Activated CD4-positive, alpha-beta memory T cell treated with anti-CD3 and anti-CD28 coated beads for 36 hours (primary cell): ENCODE results near the gene FAM110A. TPM values are rescaled to one million over a fixed set of nuclear protein-coding genes. Genes with fewer than 3 reads are reported as not detected.
"Not testable (repeated sequence)": the region's sequence is repeated elsewhere in the genome, so short reads cannot be mapped to it uniquely, and the experiment has no call there.

Source experiments
- CTCF ChIA-PET: fragments of 350-600 bp; sonication (Branson Sonifier 250); formaldehyde crosslinking; loops from one replicate; lab custom pipeline; 2021; ENCODE audit warnings: antibody characterized with exemption, inconsistent platforms; lab: Charles Lee
- POLR2A ChIA-PET: fragments of 350-600 bp; sonication (Branson Sonifier 250); formaldehyde crosslinking; loops from one replicate; lab custom pipeline; 2021; ENCODE audit warnings: antibody characterized with exemption; lab: Charles Lee
- DNase-seq: peaks from one replicate; pipeline ENCODE4 v3.0.0-alpha.2; 2020
- H3K27ac Mint-ChIP-seq: one replicate; pipeline ENCODE4 v1.8.0; 2021; ENCODE audit warnings: mixed read lengths
- H3K27me3 Mint-ChIP-seq: one replicate; pipeline ENCODE4 v1.8.0; 2021; ENCODE audit warnings: mixed read lengths
- H3K36me3 Mint-ChIP-seq: one replicate; pipeline ENCODE4 v1.8.0; 2021; ENCODE audit warnings: mixed read lengths
- H3K4me1 Mint-ChIP-seq: one replicate; pipeline ENCODE4 v1.8.0; 2021; ENCODE audit warnings: low read depth, mixed read lengths
- H3K4me3 Mint-ChIP-seq: one replicate; pipeline ENCODE4 v1.8.0; 2021; ENCODE audit warnings: mild to moderate bottlenecking, mixed read lengths
- H3K9me3 Mint-ChIP-seq: one replicate; pipeline ENCODE4 v1.8.0; 2021; ENCODE audit warnings: mixed read lengths
- intact Hi-C: fragments of 100-400 bp; cut with micrococcal nuclease; formaldehyde crosslinking; loops from one replicate; pipeline ENCODE4 v1.15.1; 2023
- total RNA-seq, 2 experiments: library from RNA; stranded (reverse); gene quantifications; one replicate each; pipeline ENCODE4 v1.2.3, GENCODE V29; 2021

The FAM110A gene
- total RNA-seq, 2 experiments from 2014 or later: 18.0 to 20.1 TPM

- POLR2A ChIA-PET: interaction anchor here (1.3 kb wide), 1 partner anchor 9 kb away, joined by 5 read pairs; the partner anchor contains the start of gene FAM110A
- DNase-seq: no peak
- Mint-ChIP-seq H3K4me1 (peaks cover 1% of the 10 kb centered on the region), H3K27ac (no peak overlapping the region), H3K9me3 (no peaks in the 10 kb centered on the region), H3K36me3 (no peaks in the 10 kb centered on the region), H3K27me3 (no peaks in the 10 kb centered on the region), H3K4me3 (no peak overlapping the region)
- intact Hi-C loops: no loop called here
- CTCF ChIA-PET: interaction anchor here (1.3 to 1.9 kb wide), 2 partner anchors 131 to 132 kb away, joined by 3 to 7 read pairs; no protein-coding TSS in a partner anchor
These were observed 8.6 kb upstream of the FAM110A start for GRCh38 chr20:824916-825315.

GRCh38 chr20:825710-826421, 7.6 kb upstream of the FAM110A start:
- H3K4me3 Mint-ChIP-seq: no peak overlapping the region
- no peak for DNase-seq
- H3K36me3 Mint-ChIP-seq: no peaks in the 10 kb centered on the region
- H3K27me3 Mint-ChIP-seq: no peaks in the 10 kb centered on the region
- no peak overlapping the region for H3K27ac Mint-ChIP-seq
- intact Hi-C loops: no loop called here
- no peaks in the 10 kb centered on the region for H3K9me3 Mint-ChIP-seq
- ChIA-PET CTCF (interaction anchor here (1.4 to 1.9 kb wide), 2 partner anchors 10 to 130 kb away, joined by 6 to 7 read pairs; no protein-coding TSS in a partner anchor), POLR2A (interaction anchor here (0.8 kb wide), 1 partner anchor 437 kb away, joined by 3 read pairs; no protein-coding TSS in a partner anchor)
- peaks cover 1% of the 10 kb centered on the region for H3K4me1 Mint-ChIP-seq

- POLR2A ChIA-PET: interaction anchor here (0.8 kb wide), 1 partner anchor 436 kb away, joined by 3 read pairs; no protein-coding TSS in a partner anchor
- H3K27me3 Mint-ChIP-seq: no peaks in the 10 kb centered on the region
- H3K4me3 Mint-ChIP-seq: no peak overlapping the region
- DNase-seq: no peak
- H3K4me1 Mint-ChIP-seq: peaks cover 1% of the 10 kb centered on the region
- H3K9me3 Mint-ChIP-seq: no peaks in the 10 kb centered on the region
- CTCF ChIA-PET: interaction anchor here (1.4 kb wide), 2 partner anchors 8 to 11 kb away, joined by 5 to 6 read pairs; no protein-coding TSS in a partner anchor
- intact Hi-C loops: no loop called here
- H3K36me3 Mint-ChIP-seq: no peaks in the 10 kb centered on the region
- no peak overlapping the region for H3K27ac Mint-ChIP-seq
These were observed 6.7 kb upstream of the FAM110A start for GRCh38 chr20:826695-827323.

- H3K4me1 Mint-ChIP-seq, H3K27me3 Mint-ChIP-seq, H3K4me3 Mint-ChIP-seq, intact Hi-C loops, H3K9me3 Mint-ChIP-seq, DNase-seq, POLR2A ChIA-PET, H3K36me3 Mint-ChIP-seq, H3K27ac Mint-ChIP-seq: not testable (repeated sequence)
- CTCF ChIA-PET: interaction anchor here (1.0 to 1.4 kb wide), 2 partner anchors 9 to 129 kb away, joined by 3 to 5 read pairs; no protein-coding TSS in a partner anchor
These were observed 5.5 kb upstream of the FAM110A start for GRCh38 chr20:827981-828380.

GRCh38 chr20:828987-829386, 4.5 kb upstream of the FAM110A start:
- Mint-ChIP-seq H3K4me1 (peaks cover 6% of the 10 kb centered on the region), H3K4me3 (no peak overlapping the region), H3K9me3 (no peaks in the 10 kb centered on the region), H3K27ac (no peak overlapping the region), H3K27me3 (no peaks in the 10 kb centered on the region), H3K36me3 (no peaks in the 10 kb centered on the region)
- ChIA-PET POLR2A (no interaction called here), CTCF (interaction anchor here (1.0 kb wide), 1 partner anchor 10 kb away, joined by 3 read pairs; no protein-coding TSS in a partner anchor)
- DNase-seq: no peak
- intact Hi-C loops: no loop called here

GRCh38 chr20:829551-829950, 4.0 kb upstream of the FAM110A start:
- ChIA-PET CTCF (interaction anchor here (0.7 to 2.0 kb wide), 4 partner anchors 11 to 126 kb away, joined by 3 to 12 read pairs (median 4); no protein-coding TSS in a partner anchor), POLR2A (no interaction called here)
- Mint-ChIP-seq H3K9me3 (no peaks in the 10 kb centered on the region), H3K27ac (no peak overlapping the region), H3K4me1 (peaks cover 6% of the 10 kb centered on the region), H3K36me3 (no peaks in the 10 kb centered on the region), H3K27me3 (no peaks in the 10 kb centered on the region), H3K4me3 (no peak overlapping the region)
- intact Hi-C loops: no loop called here
- DNase-seq: no peak

- Mint-ChIP-seq H3K4me1 (peaks cover 9% of the 10 kb centered on the region), H3K36me3 (no peaks in the 10 kb centered on the region), H3K9me3 (no peaks in the 10 kb centered on the region), H3K4me3 (no peak overlapping the region), H3K27me3 (no peaks in the 10 kb centered on the region), H3K27ac (no peak overlapping the region)
- no peak for DNase-seq
- intact Hi-C loops: loop anchor here (5.0 to 10.0 kb wide), 2 partner anchors 288 to 565 kb away; partner anchors contain the start of genes CSNK2A1 and FKBP1A
- ChIA-PET POLR2A (no interaction called here), CTCF (interaction anchor here (0.7 to 2.0 kb wide), 3 partner anchors 12 to 126 kb away, joined by 3 to 12 read pairs (median 5); no protein-coding TSS in a partner anchor)
These were observed 3.4 kb upstream of the FAM110A start for GRCh38 chr20:830011-830521.

- no peaks in the 10 kb centered on the region for H3K36me3 Mint-ChIP-seq
- no peak overlapping the region for H3K4me3 Mint-ChIP-seq
- H3K9me3 Mint-ChIP-seq: no peaks in the 10 kb centered on the region
- ChIA-PET CTCF (interaction anchor here (0.9 to 3.0 kb wide), 4 partner anchors 13 to 125 kb away, joined by 3 to 18 read pairs (median 8); no protein-coding TSS in a partner anchor), POLR2A (no interaction called here)
- intact Hi-C loops: loop anchor here (5.0 to 10.0 kb wide), 2 partner anchors 289 to 564 kb away; partner anchors contain the start of genes CSNK2A1 and FKBP1A
- H3K4me1 Mint-ChIP-seq: peaks cover 18% of the 10 kb centered on the region
- no peak overlapping the region for H3K27ac Mint-ChIP-seq
- DNase-seq: no peak
- H3K27me3 Mint-ChIP-seq: no peaks in the 10 kb centered on the region
These were observed 2.3 kb upstream of the FAM110A start for GRCh38 chr20:831251-831650.

- POLR2A ChIA-PET: no interaction called here
- CTCF ChIA-PET: interaction anchor here (0.9 to 3.4 kb wide), 6 partner anchors 12 to 125 kb away, joined by 3 to 18 read pairs (median 8); no protein-coding TSS in a partner anchor
- Mint-ChIP-seq H3K27ac (no peak overlapping the region), H3K4me3 (no peak overlapping the region), H3K9me3 (no peaks in the 10 kb centered on the region), H3K27me3 (no peaks in the 10 kb centered on the region), H3K36me3 (peaks cover 2% of the 10 kb centered on the region), H3K4me1 (peaks cover 25% of the 10 kb centered on the region)
- intact Hi-C loops: loop anchor here (2.0 to 10.0 kb wide), 3 partner anchors 15 to 563 kb away; partner anchors contain the start of genes CSNK2A1 and FKBP1A
- DNase-seq: no peak
These were observed 1.6 kb upstream of the FAM110A start for GRCh38 chr20:831956-832355.

- POLR2A ChIA-PET: interaction anchor here (1.7 to 1.9 kb wide), 2 partner anchors 8 to 14 kb away, joined by 5 to 7 read pairs; no protein-coding TSS in a partner anchor
- peak overlapping the region; percentile 92 for H3K4me3 Mint-ChIP-seq
- DNase-seq: no peak
- H3K27ac Mint-ChIP-seq: peak overlapping the region; percentile 72
- intact Hi-C loops: loop anchor here (1.0 to 10.0 kb wide), 5 partner anchors 14 to 562 kb away; partner anchors contain the start of genes CSNK2A1, FKBP1A and PSMF1
- H3K36me3 Mint-ChIP-seq: peaks cover 5% of the 10 kb centered on the region
- CTCF ChIA-PET: interaction anchor here (0.5 to 3.4 kb wide), 11 partner anchors 9 to 283 kb away, joined by 3 to 18 read pairs (median 5); no protein-coding TSS in a partner anchor
- H3K27me3 Mint-ChIP-seq: no peaks in the 10 kb centered on the region
- H3K4me1 Mint-ChIP-seq: peaks cover 32% of the 10 kb centered on the region
- no peaks in the 10 kb centered on the region for H3K9me3 Mint-ChIP-seq
These were observed 430 bp upstream of the FAM110A start for GRCh38 chr20:833121-833449.

GRCh38 chr20:834151-834746, 734 bp downstream of the FAM110A start:
- H3K9me3 Mint-ChIP-seq: no peaks in the 10 kb centered on the region
- peaks cover 5% of the 10 kb centered on the region for H3K36me3 Mint-ChIP-seq
- H3K27me3 Mint-ChIP-seq: no peaks in the 10 kb centered on the region
- ChIA-PET POLR2A (interaction anchor here (1.3 to 1.9 kb wide), 3 partner anchors 8 to 12 kb away, joined by 3 to 7 read pairs (median 5); no protein-coding TSS in a partner anchor), CTCF (interaction anchor here (1.3 to 3.4 kb wide), 7 partner anchors 10 to 275 kb away, joined by 3 to 18 read pairs (median 6); no protein-coding TSS in a partner anchor)
- intact Hi-C loops: loop anchor here (2.0 to 10.0 kb wide), 3 partner anchors 47 to 561 kb away; partner anchors contain the start of genes CSNK2A1 and FKBP1A
- peaks cover 38% of the 10 kb centered on the region for H3K4me1 Mint-ChIP-seq
- peak overlapping the region; percentile 72 for H3K27ac Mint-ChIP-seq
- DNase-seq: no peak
- H3K4me3 Mint-ChIP-seq: peak overlapping the region; percentile 92
